Hepatocyte (in vitro differentiated cells): Measurements from ENCODE around the gene SCART1.

ENCODE experiments used
- CTCF ChIP-seq: fragments of 200-600 bp; sonication (generic); IDR thresholded peaks from 2 replicates; pipeline ENCODE4 v1.5.1; 2016; ENCODE audit warnings: antibody characterized with exemption, mild to moderate bottlenecking; ENCODE audit not compliant: poor library complexity
- EZH2 ChIP-seq: fragments of 200-600 bp; sonication (generic); IDR thresholded peaks from 2 replicates; pipeline ENCODE4 v1.6.1; 2016; ENCODE audit warnings: antibody characterized with exemption, mild to moderate bottlenecking, borderline replicate concordance

GRCh38 chr10:133511408-133511807 lies 57.7 kb downstream of the SCART1 start:
- TF ChIP-seq CTCF (no peak), EZH2 (no peak)
